B cell (primary cell): ENCODE results near the gene TACR2. TPM values are rescaled to one million over a fixed set of nuclear protein-coding genes. Genes with fewer than 3 reads are reported as not detected.

Source experiments
- ATAC-seq: fragments of 200-7000 bp; cut with Tn5 transposase; one replicate; pipeline ENCODE4 v1.10.0; 2021; ENCODE audit warnings: low read depth, mild to moderate bottlenecking, moderate number of reproducible peaks, moderate library complexity
- CTCF ChIA-PET: fragments of 350-600 bp; sonication (Branson Sonifier 250); formaldehyde crosslinking; loops from one replicate; lab custom pipeline; 2021; ENCODE audit warnings: antibody characterized with exemption, inconsistent platforms; lab: Charles Lee
- POLR2A ChIA-PET: fragments of 350-600 bp; sonication (Branson Sonifier 250); formaldehyde crosslinking; loops from one replicate; lab custom pipeline; 2021; ENCODE audit warnings: antibody characterized with exemption; lab: Charles Lee
- DNase-seq: peaks from one replicate; pipeline ENCODE4 v3.0.0; 2013
- H2AFZ ChIP-seq: 2 replicates; pipeline ENCODE4 v1.6.1; 2012; ENCODE audit warnings: mild to moderate bottlenecking, low read depth, low read length; ENCODE audit not compliant: insufficient read depth, poor library complexity, severe bottlenecking
- H3K27ac ChIP-seq, 2 donors: 1 replicate in 1 of 2; 2 replicates in 1 of 2; pipeline ENCODE4 v1.5.1; 2012 to 2013; ENCODE audit warnings: low read length in 2 of 2, mild to moderate bottlenecking in 2 of 2, moderate library complexity in 1 of 2
- H3K27me3 ChIP-seq, 4 experiments: fragments of 200-600 bp in 1 of 4; sonication (generic) in 1 of 4; replicated peaks in 1 of 4; 1 replicate in 2 of 4; 2 replicates in 2 of 4; pipeline versions ENCODE4 v1.6.1 to v1.7.0; 2013 to 2016; ENCODE audit warnings: low read length in 3 of 4, mild to moderate bottlenecking in 2 of 4, mixed read lengths in 1 of 4, moderate library complexity in 1 of 4; ENCODE audit not compliant: insufficient read depth in 4 of 4, control insufficient read depth in 3 of 4; ENCODE audit errors: control extremely low read depth in 1 of 4
- H3K36me3 ChIP-seq, 2 experiments: replicated peaks in 1 of 2; 1 replicate in 1 of 2; 2 replicates in 1 of 2; pipeline versions ENCODE4 v1.6.1 to v1.7.1; 2013; ENCODE audit warnings: low read length in 1 of 2; ENCODE audit not compliant: insufficient read depth in 2 of 2, control insufficient read depth in 1 of 2; ENCODE audit errors: control extremely low read depth in 1 of 2, extremely low read depth in 1 of 2
- H3K4me1 ChIP-seq, 2 donors: fragments of 200-600 bp in 1 of 2; sonication (generic) in 1 of 2; 1 replicate in 1 of 2; 2 replicates in 1 of 2; pipeline versions ENCODE4 v1.5.1 to v1.6.1; 2013 to 2017; ENCODE audit warnings: low read length in 2 of 2; ENCODE audit not compliant: control insufficient read depth in 2 of 2, insufficient read depth in 2 of 2
- H3K4me2 ChIP-seq: replicated peaks from 2 replicates; pipeline ENCODE3; 2012; ENCODE audit warnings: mild to moderate bottlenecking, low read depth, low read length; ENCODE audit not compliant: poor library complexity, severe bottlenecking
- H3K4me3 ChIP-seq, 5 experiments: fragments of 200-600 bp in 1 of 5; sonication (generic) in 1 of 5; 1 replicate in 3 of 5; 2 replicates in 2 of 5; pipeline versions ENCODE4 v1.5.1 to v1.7.0; 2011 to 2016; ENCODE audit warnings: low read length in 4 of 5, mild to moderate bottlenecking in 4 of 5, low read depth in 2 of 5, control low read depth in 1 of 5, moderate library complexity in 1 of 5; ENCODE audit not compliant: insufficient read depth in 1 of 5; ENCODE audit errors: control extremely low read depth in 1 of 5, extremely low read depth in 1 of 5
- H3K79me2 ChIP-seq: fragments of 200-600 bp; sonication (generic); one replicate; pipeline ENCODE4 v1.6.0; 2016; ENCODE audit warnings: low read length; ENCODE audit not compliant: control insufficient read depth, insufficient read depth
- H3K9ac ChIP-seq: fragments of 200-600 bp; sonication (generic); 2 replicates; pipeline ENCODE4 v1.6.1; 2017; ENCODE audit warnings: mild to moderate bottlenecking, low read length, moderate library complexity
- H3K9me3 ChIP-seq, 3 donors: one replicate each; pipeline versions ENCODE4 v1.6.1 to v1.7.1; 2013; ENCODE audit warnings: low read length in 2 of 3; ENCODE audit not compliant: control insufficient read depth in 2 of 3, insufficient read depth in 1 of 3; ENCODE audit errors: control extremely low read depth in 1 of 3
- H4K20me1 ChIP-seq: 2 replicates; pipeline ENCODE4 v1.6.0; 2012; ENCODE audit warnings: mild to moderate bottlenecking, low read length; ENCODE audit not compliant: insufficient read depth, control insufficient read depth, poor library complexity, severe bottlenecking
- H3K27ac Mint-ChIP-seq: one replicate; pipeline ENCODE4 v1.8.0; 2021; ENCODE audit warnings: mixed read lengths
- H3K27me3 Mint-ChIP-seq: one replicate; pipeline ENCODE4 v1.8.0; 2021; ENCODE audit warnings: mixed read lengths
- H3K4me1 Mint-ChIP-seq: one replicate; pipeline ENCODE4 v1.8.0; 2021; ENCODE audit warnings: mixed read lengths
- H3K4me3 Mint-ChIP-seq: one replicate; pipeline ENCODE4 v1.8.0; 2021; ENCODE audit warnings: mixed read lengths
- H3K9me3 Mint-ChIP-seq: one replicate; pipeline ENCODE4 v1.8.0; 2022; ENCODE audit warnings: mixed read lengths; ENCODE audit not compliant: insufficient read depth
- CTCF ChIP-seq: fragments of 200-600 bp; IDR thresholded peaks from one replicate; pipeline ENCODE4 v1.8.0; 2022; ENCODE audit warnings: antibody characterized with exemption, mild to moderate bottlenecking
- EZH2 ChIP-seq: IDR thresholded peaks from 2 replicates; pipeline ENCODE4 v1.6.1; 2012; ENCODE audit warnings: borderline replicate concordance, low read depth, mild to moderate bottlenecking, moderate library complexity, low read length; ENCODE audit not compliant: insufficient read depth, poor library complexity, severe bottlenecking
- WGBS: methylation state at CpG from one replicate; pipeline ENCODE4 v1.1.5; 2013; ENCODE audit warnings: missing lambda C conversion rate; ENCODE audit not compliant: insufficient coverage; 5-methylcytosine and 5-hydroxymethylcytosine counted together
- intact Hi-C: fragments of 100-400 bp; cut with micrococcal nuclease; formaldehyde crosslinking; loops from one replicate; pipeline ENCODE4 v1.10.0; 2022
- polyA plus RNA-seq: library from polyadenylated mRNA; depleted of rRNA; stranded (reverse); fragments of >200 nt; gene quantifications from 2 replicates; pipeline ENCODE4 v1.2.3, GENCODE V29; 2012
- total RNA-seq, 2 donors: library from RNA; stranded (reverse); fragments of 120-200 nt in 1 of 2; gene quantifications; 1 replicate in 1 of 2; 2 replicates in 1 of 2; pipeline versions ENCODE4 v1.2.3 to v1.2.4, GENCODE V29; 2013 to 2022

TACR2 gene
- total and polyA plus RNA-seq, 2 donors (not counting 1 experiment from before 2014, with no cell fraction given), result 0.18 TPM; not detected in 1

GRCh38 chr10:69465457-69466157 is 48.9 kb upstream of the TACR2 start:
- Mint-ChIP-seq H3K4me3 (no peak overlapping the region), H3K27ac (no peak overlapping the region), H3K27me3 (peaks cover 6% of the 10 kb centered on the region), H3K9me3 (no peaks in the 10 kb centered on the region), H3K4me1 (no peaks in the 10 kb centered on the region)
- Histone ChIP-seq H3K4me1 (no peaks in the 10 kb centered on the region), H3K4me3 (no peak overlapping the region), H3K27me3 (no peaks in the 10 kb centered on the region), H4K20me1 (no peaks in the 10 kb centered on the region), H3K9me3 (no peaks in the 10 kb centered on the region), H3K79me2 (no peaks in the 10 kb centered on the region), H3K9ac (no peak overlapping the region), H2AFZ (no peak overlapping the region), H3K36me3 (no peaks in the 10 kb centered on the region), H3K4me2 (no peak overlapping the region), H3K27ac (no peak overlapping the region)
- ChIA-PET CTCF (no interaction called here), POLR2A (no interaction called here)
- ATAC-seq (no peak), DNase-seq (no peak)
- WGBS, result 92% methylated on average over 6 of the region's 9 CpGs
- TF ChIP-seq EZH2 (no peak), CTCF (no peak)
- intact Hi-C loops, result no loop called here

GRCh38 chr10:69464801-69465401 is 48.2 kb upstream of the TACR2 start:
- ChIA-PET POLR2A (no interaction called here), CTCF (no interaction called here)
- Histone ChIP-seq H3K4me3 (no peak overlapping the region), H2AFZ (no peak overlapping the region), H3K4me2 (no peak overlapping the region), H3K27ac (no peak overlapping the region), H4K20me1 (no peaks in the 10 kb centered on the region), H3K9ac (no peak overlapping the region), H3K4me1 (no peaks in the 10 kb centered on the region), H3K9me3 (no peaks in the 10 kb centered on the region), H3K27me3 (no peaks in the 10 kb centered on the region), H3K36me3 (no peaks in the 10 kb centered on the region), H3K79me2 (no peaks in the 10 kb centered on the region)
- no peak overlapping the region for H3K4me3 Mint-ChIP-seq
- intact Hi-C loops, result no loop called here
- TF ChIP-seq CTCF (no peak), EZH2 (no peak)
- no peak overlapping the region for H3K27ac Mint-ChIP-seq
- H3K4me1 Mint-ChIP-seq, result no peaks in the 10 kb centered on the region
- no peak for DNase-seq
- ATAC-seq, result no peak
- H3K9me3 Mint-ChIP-seq, result no peaks in the 10 kb centered on the region
- peaks cover 2% of the 10 kb centered on the region for H3K27me3 Mint-ChIP-seq
- WGBS, result 44% methylated on average over 2 of the region's 2 CpGs
